Endothelial cell of umbilical vein (primary cell): ENCODE data around the gene IL17RB. TPM values are rescaled to one million over a fixed set of nuclear protein-coding genes. Genes with fewer than 3 reads are reported as not detected.

Experiments used
- BruUV-seq: library from RNA; stranded (reverse); fragments of 400-500 nt; replicated peaks from 2 replicates; lab custom pipeline; 2021; lab: Mats Ljungman, UMichigan
- CTCF ChIA-PET: fragments of 300-600, 350-600 bp; sonication (Branson Sonifier 250); formaldehyde crosslinking; loops from one replicate; lab custom pipeline; 2021; ENCODE audit warnings: antibody characterized with exemption, inconsistent platforms; lab: Charles Lee
- POLR2A ChIA-PET: fragments of 300-600, 350-600 bp; sonication (Branson Sonifier 250); formaldehyde crosslinking; loops from one replicate; lab custom pipeline; 2021; ENCODE audit warnings: antibody characterized with exemption, inconsistent platforms; lab: Charles Lee
- DNase-seq: peaks from one replicate; pipeline ENCODE4 v3.0.0-alpha.2; 2011; ENCODE audit warnings: low read depth, low spot score
- FAIRE-seq: peaks from 2 replicates; lab custom pipeline; 2011; peaks lifted over from hg19 to GRCh38; lab: Jason Lieb, UNC
- H2AFZ ChIP-seq: 2 replicates; pipeline ENCODE4 v1.6.0; 2012; ENCODE audit warnings: low read depth, low read length, control low read depth, inconsistent platforms
- H3K27ac ChIP-seq: 2 replicates; pipeline ENCODE4 v1.5.1; 2011; ENCODE audit warnings: low read depth, mild to moderate bottlenecking, control low read depth, low read length, moderate library complexity; ENCODE audit not compliant: insufficient read depth
- H3K27me3 ChIP-seq, 2 experiments: 2 replicates each; pipeline versions ENCODE4 v1.6.0 to v1.6.1; 2011; ENCODE audit warnings: low read length in 2 of 2, mixed read lengths in 1 of 2; ENCODE audit not compliant: control insufficient read depth in 2 of 2, insufficient read depth in 2 of 2
- H3K36me3 ChIP-seq, 2 experiments: 2 replicates in 1 of 2; 3 replicates in 1 of 2; pipeline ENCODE4 v1.5.1; 2011; ENCODE audit warnings: low read length in 2 of 2, mild to moderate bottlenecking in 1 of 2, moderate library complexity in 1 of 2; ENCODE audit not compliant: control insufficient read depth in 2 of 2, insufficient read depth in 2 of 2; ENCODE audit errors: extremely low read depth in 1 of 2
- H3K4me1 ChIP-seq: 3 replicates; pipeline ENCODE4 v1.5.1; 2011; ENCODE audit warnings: mild to moderate bottlenecking, low read length; ENCODE audit not compliant: control insufficient read depth, insufficient read depth; ENCODE audit errors: extremely low read depth
- H3K4me2 ChIP-seq: 2 replicates; pipeline ENCODE4 v1.6.1; 2011; ENCODE audit warnings: low read length, control low read depth, mixed read lengths; ENCODE audit not compliant: insufficient read depth
- H3K4me3 ChIP-seq, 3 experiments: fragments of 200-600 bp in 1 of 3; sonication (generic), shearing (Covaris generic) in 1 of 3; replicated peaks in 1 of 3; 2 replicates each; pipeline ENCODE4 v1.5.1; 2011 to 2016; ENCODE audit warnings: control low read depth in 3 of 3, low read length in 3 of 3, mild to moderate bottlenecking in 2 of 3, inconsistent platforms in 1 of 3, low read depth in 1 of 3, moderate library complexity in 1 of 3; ENCODE audit not compliant: insufficient read depth in 1 of 3
- H3K79me2 ChIP-seq: 2 replicates; pipeline ENCODE4 v1.6.0; 2012; ENCODE audit warnings: low read length, inconsistent platforms; ENCODE audit not compliant: control insufficient read depth, insufficient read depth
- H3K9ac ChIP-seq: replicated peaks from 2 replicates; pipeline ENCODE3; 2011; ENCODE audit warnings: low read length, control low read depth; ENCODE audit not compliant: insufficient read depth; ENCODE audit errors: extremely low read depth
- H3K9me1 ChIP-seq: replicated peaks from 3 replicates; pipeline ENCODE4 v1.6.0; 2011; ENCODE audit warnings: mild to moderate bottlenecking, low read length; ENCODE audit not compliant: control insufficient read depth, insufficient read depth; ENCODE audit errors: extremely low read depth
- H3K9me3 ChIP-seq: replicated peaks from 2 replicates; pipeline ENCODE4 v1.5.1; 2012; ENCODE audit warnings: low read length, inconsistent platforms; ENCODE audit not compliant: control insufficient read depth, insufficient read depth
- H4K20me1 ChIP-seq: replicated peaks from 2 replicates; pipeline ENCODE3; 2011; ENCODE audit warnings: mild to moderate bottlenecking, low read length; ENCODE audit not compliant: control insufficient read depth, insufficient read depth; ENCODE audit errors: extremely low read depth
- CTCF ChIP-seq, 2 donors: IDR thresholded peaks; 1 replicate in 1 of 2; 2 replicates in 1 of 2; pipeline ENCODE4 v1.5.1; 2011; ENCODE audit warnings: low read length in 2 of 2, mild to moderate bottlenecking in 2 of 2, moderate library complexity in 2 of 2, control low read depth in 1 of 2, inconsistent platforms in 1 of 2, low read depth in 1 of 2; ENCODE audit not compliant: insufficient read depth in 1 of 2; ENCODE audit errors: extremely low read depth in 1 of 2
- EZH2 ChIP-seq: IDR thresholded peaks from 2 replicates; pipeline ENCODE4 v1.6.1; 2012; ENCODE audit warnings: borderline replicate concordance, low read depth, mild to moderate bottlenecking, moderate library complexity, low read length, inconsistent platforms; ENCODE audit not compliant: severe bottlenecking
- FOS ChIP-seq: IDR thresholded peaks from 2 replicates; pipeline ENCODE4 v1.6.1; 2011; ENCODE audit warnings: mild to moderate bottlenecking, low read length, moderate library complexity, borderline replicate concordance; ENCODE audit not compliant: insufficient read depth
- GATA2 ChIP-seq: IDR thresholded peaks from 2 replicates; pipeline ENCODE4 v1.7.0; 2011; ENCODE audit warnings: low read depth, mild to moderate bottlenecking, moderate library complexity, mixed read lengths, low read length; ENCODE audit not compliant: insufficient read length, insufficient read depth
- JUN ChIP-seq: IDR thresholded peaks from 2 replicates; pipeline ENCODE4 v1.6.1; 2011; ENCODE audit warnings: borderline replicate concordance, low read depth; ENCODE audit not compliant: insufficient read length, insufficient read depth
- MAX ChIP-seq: IDR thresholded peaks from 2 replicates; pipeline ENCODE4 v1.6.1; 2011; ENCODE audit not compliant: insufficient read depth, insufficient read length
- MYC ChIP-seq: IDR thresholded peaks from one replicate; pipeline ENCODE4 v1.6.1; 2011; ENCODE audit warnings: mild to moderate bottlenecking, low read depth, low read length
- POLR2A ChIP-seq: IDR thresholded peaks from 2 replicates; pipeline ENCODE4 v1.6.1; 2012; ENCODE audit warnings: low read depth, mild to moderate bottlenecking, control low read depth, low read length
- POLR2AphosphoS5 ChIP-seq: IDR thresholded peaks from 2 replicates; pipeline ENCODE4 v1.6.1; 2012; ENCODE audit warnings: low read depth, mild to moderate bottlenecking, control low read depth, low read length, moderate library complexity; ENCODE audit not compliant: insufficient read depth
- dilution Hi-C: fragments of 300-500 bp; cut with MboI; formaldehyde crosslinking; loops from one replicate; pipeline ENCODE4 v1.15.0; 2019; ENCODE audit warnings: low sequenced_read_pairs; ENCODE audit not compliant: extremely low pct_ligation_motif_present
- intact Hi-C: fragments of 100-400 bp; cut with micrococcal nuclease; formaldehyde crosslinking; loops from one replicate; pipeline ENCODE4 v1.10.0; 2022
- polyA plus RNA-seq, 4 experiments: library from polyadenylated mRNA; depleted of rRNA in 3 of 4; stranded (reverse) in 3 of 4; unstranded in 1 of 4; fragments of >200 nt; gene quantifications; 2 replicates each; pipeline versions ENCODE4 v1.2.1 to v1.2.3, GENCODE V29; 2011 to 2012; ENCODE audit warnings: missing spikeins in 1 of 4
- total RNA-seq: library from RNA; stranded (reverse); gene quantifications from 2 replicates; pipeline ENCODE4 v1.2.3, GENCODE V29; 2021

The IL17RB gene
- total and polyA plus RNA-seq, 2 donors (not counting 3 experiments of a cell fraction or from before 2014, with no cell fraction given): 0.04 TPM; not detected in 1

- no peaks in the 10 kb centered on the region for H3K27me3 ChIP-seq
- no TSS peak for BruUV-seq
- no peak overlapping the region for H3K27ac ChIP-seq
- CTCF ChIA-PET: interaction anchor here (0.8 kb wide), 1 partner anchor 23 kb away, joined by 3 read pairs; no protein-coding TSS in a partner anchor
- no peak overlapping the region for H3K4me2 ChIP-seq
- no peak overlapping the region for H3K9ac ChIP-seq
- dilution Hi-C loops (no loop called here), intact Hi-C loops (no loop called here)
- TF ChIP-seq FOS (no peak), CTCF (IDR thresholded peaks at IDR 0.05; ENCODE audit: extremely low read depth in 1 of 2, insufficient read depth in 1 of 2, low read depth in 1 of 2, low read length in 2 of 2) (no peak), POLR2AphosphoS5 (no peak), MAX (no peak), POLR2A (no peak), MYC (no peak), GATA2 (no peak), JUN (no peak), EZH2 (no peak)
- no peak overlapping the region for H2AFZ ChIP-seq
- DNase-seq (no peak), FAIRE-seq (no peak)
- no peaks in the 10 kb centered on the region for H3K36me3 ChIP-seq
- H4K20me1 ChIP-seq: no peaks in the 10 kb centered on the region
- no peak overlapping the region for H3K4me3 ChIP-seq
- H3K9me3 ChIP-seq: no peaks in the 10 kb centered on the region
- POLR2A ChIA-PET: interaction anchor here (0.6 kb wide), 1 partner anchor 729 kb away, joined by 3 read pairs; no protein-coding TSS in a partner anchor
- H3K4me1 ChIP-seq: no peaks in the 10 kb centered on the region
- no peaks in the 10 kb centered on the region for H3K79me2 ChIP-seq
- H3K9me1 ChIP-seq: no peaks in the 10 kb centered on the region
These were observed 24.7 kb upstream of the IL17RB start for GRCh38 chr3:53821631-53822121.
